GM12874 (cell line): ENCODE measurements around the gene FAM180A.

Source experiments
- TF ChIP-seq, protein P1 (sequence below): IDR thresholded peaks from 2 replicates; pipeline ENCODE4 v1.5.1; 2011; ENCODE audit warnings: low read depth, mild to moderate bottlenecking, control low read depth, low read length, moderate library complexity; ENCODE audit not compliant: insufficient read depth

The FAM180A gene

DNA sequence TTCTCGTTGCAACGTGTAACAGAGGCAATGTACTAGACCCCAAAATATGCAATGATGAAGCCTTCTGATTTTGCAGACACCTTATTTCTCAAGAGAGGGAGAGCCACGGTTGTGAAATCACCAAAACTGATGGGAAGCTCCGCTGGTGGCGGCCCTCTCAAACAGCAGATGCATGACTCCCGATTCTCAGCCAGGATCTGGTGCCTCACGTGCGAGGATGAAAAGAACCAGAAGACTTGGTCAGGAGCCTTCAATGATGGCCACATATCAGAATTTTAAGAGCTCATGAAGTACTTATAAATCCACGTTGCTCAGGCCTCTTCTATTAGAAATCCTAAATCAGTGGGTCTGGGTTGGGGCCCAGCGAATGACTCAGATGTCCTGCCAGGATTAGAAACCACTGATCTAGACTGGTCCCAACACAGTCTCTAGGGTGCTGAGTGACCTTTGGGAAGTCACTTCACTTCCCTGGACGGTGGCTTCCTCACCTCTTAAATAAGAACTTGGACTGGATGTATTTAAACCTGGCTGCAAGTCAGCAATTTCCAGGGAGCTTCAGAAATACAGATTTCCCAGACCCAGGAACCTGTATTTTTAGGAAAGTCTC lies 41.9 kb upstream of the FAM180A start:
- TF ChIP-seq, protein P1, sequence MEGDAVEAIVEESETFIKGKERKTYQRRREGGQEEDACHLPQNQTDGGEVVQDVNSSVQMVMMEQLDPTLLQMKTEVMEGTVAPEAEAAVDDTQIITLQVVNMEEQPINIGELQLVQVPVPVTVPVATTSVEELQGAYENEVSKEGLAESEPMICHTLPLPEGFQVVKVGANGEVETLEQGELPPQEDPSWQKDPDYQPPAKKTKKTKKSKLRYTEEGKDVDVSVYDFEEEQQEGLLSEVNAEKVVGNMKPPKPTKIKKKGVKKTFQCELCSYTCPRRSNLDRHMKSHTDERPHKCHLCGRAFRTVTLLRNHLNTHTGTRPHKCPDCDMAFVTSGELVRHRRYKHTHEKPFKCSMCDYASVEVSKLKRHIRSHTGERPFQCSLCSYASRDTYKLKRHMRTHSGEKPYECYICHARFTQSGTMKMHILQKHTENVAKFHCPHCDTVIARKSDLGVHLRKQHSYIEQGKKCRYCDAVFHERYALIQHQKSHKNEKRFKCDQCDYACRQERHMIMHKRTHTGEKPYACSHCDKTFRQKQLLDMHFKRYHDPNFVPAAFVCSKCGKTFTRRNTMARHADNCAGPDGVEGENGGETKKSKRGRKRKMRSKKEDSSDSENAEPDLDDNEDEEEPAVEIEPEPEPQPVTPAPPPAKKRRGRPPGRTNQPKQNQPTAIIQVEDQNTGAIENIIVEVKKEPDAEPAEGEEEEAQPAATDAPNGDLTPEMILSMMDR: no peak

DNA sequence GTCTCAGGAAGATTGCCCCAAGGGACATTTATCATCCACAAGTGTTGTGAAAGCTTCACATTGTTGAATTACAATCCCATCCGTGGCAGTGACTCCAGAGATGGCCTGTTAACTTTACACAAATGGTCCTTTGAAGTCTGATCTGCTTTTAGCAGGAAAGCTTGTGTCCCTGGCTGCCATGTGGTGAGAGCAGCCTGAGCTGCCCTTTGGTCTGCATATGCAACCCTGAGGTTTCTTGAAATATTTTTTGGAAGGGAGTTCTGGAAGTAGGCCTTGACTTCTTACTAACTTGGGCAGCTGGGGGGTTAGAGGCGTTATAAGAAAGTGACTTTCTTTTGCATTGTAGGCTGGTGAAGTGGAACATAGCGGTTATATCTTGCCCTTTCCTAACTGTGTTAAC lies 41.3 kb upstream of the FAM180A start:
- TF ChIP-seq, protein P1: no peak

DNA sequence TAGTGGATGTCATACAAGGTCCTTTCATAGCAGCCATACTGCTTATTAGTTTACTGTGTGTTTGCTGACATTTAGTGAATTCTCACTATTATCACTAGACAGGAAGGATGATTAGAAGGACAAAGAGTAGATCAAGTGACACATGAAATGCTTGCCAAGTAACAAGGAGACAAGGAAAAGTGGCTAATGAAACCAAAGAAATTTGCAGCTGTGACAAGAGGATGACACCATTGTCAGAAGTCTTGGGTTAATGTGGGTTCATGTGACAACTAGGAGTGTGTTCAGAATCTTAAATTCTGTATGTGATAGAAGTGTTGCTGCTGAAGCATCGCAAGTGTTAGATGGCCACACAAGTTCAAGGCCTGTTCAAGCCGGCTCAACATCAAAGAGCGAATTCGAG lies 40.8 kb upstream of the FAM180A start:
- TF ChIP-seq, protein P1: no peak

DNA sequence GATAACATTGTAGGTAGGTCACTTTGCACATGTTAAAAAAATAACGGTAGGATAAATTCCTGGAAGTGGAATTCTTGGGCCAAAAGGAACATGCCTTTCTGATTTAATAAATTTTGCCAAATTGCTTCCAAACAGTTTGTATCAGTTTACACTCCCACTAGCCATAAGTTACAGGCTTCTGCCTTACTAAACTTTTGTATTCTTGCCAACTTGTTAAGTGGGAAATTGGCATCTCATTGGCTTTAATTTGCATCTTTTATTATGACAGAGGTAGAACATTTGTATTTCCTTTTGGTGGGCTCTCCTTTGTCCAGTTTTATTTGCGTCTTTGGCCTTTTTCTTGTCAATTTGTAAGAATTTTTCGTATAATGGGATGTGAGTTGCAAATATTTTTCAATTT lies 38.3 kb upstream of the FAM180A start:
- TF ChIP-seq, protein P1: no peak

DNA sequence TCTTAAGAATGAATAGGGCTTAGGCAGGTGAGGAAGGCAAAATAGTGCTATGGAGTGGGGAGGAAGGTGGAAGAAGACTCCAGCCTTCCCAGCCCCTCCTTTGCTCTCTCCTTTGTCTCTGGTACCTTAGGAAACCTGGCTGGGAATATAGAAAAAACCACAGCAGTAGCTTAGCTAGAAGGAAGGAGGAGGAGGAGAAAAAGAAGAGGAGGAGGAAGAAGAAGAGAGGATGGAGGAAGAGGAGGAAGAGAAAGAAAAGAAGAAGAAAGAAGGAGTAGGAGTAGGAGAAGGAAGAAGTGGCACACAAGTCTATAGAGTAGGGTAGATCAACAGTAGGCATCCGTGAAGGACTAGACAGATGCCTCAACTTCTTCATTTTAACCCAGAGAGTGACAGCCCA lies 36.5 kb upstream of the FAM180A start:
- TF ChIP-seq, protein P1: no peak

DNA sequence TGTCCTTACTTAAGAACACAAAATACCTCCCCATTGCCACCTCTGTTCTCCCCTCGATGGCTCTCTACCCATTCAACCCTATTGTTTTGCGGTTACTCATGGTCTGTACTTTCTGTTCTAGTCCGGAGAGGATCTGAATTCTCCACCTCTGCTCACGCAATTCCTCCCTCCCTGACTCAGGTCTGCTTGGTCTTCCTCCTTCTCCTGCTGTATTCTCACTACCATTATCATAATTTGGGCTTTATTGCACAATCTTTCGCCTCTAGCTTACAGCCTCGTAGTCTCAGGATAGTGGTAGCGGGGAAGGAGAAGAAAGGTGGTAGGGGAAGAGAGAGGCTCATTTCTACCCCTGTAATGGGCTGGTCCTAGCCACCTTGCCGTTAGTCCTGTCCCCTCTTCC lies 35.4 kb upstream of the FAM180A start:
- TF ChIP-seq, protein P1: no peak

DNA sequence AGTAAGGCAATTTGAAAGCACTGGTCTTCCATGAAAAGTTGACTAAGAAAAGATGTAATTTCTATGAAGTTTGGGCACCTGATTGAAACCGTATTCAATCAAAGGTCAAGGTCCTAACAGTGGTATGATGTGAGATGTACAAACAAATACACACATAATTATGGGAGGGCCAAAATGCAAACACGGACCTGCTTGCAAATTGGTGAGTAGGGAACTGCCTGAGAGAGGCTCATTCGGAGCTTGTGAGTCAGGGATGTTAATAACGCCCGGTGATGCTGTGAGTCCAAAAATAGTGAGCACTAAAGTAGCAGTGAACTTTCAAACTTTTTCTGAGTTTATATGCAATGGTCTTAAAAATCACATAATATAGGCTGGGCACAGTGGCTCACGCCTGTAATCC lies 34.2 kb upstream of the FAM180A start:
- TF ChIP-seq, protein P1: no peak

DNA sequence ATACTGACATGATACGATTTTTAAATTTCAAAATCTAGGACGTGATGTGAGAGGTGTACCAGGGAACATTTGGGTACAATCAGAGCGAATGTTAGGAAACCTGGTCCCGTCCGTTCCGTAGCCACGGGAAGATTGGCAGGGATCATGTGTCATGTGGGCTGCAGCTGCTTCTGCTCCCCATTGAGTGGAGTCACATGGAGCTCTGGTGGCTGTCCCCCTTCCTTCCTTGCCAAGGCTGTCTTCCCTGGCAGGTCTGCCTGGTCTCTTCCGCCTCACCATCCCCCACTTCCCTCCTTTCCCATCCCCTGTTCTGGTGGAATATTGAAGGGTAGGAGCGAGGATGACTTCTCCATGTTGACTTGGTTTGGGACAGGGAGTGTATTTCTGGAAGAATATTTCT lies 33.8 kb upstream of the FAM180A start:
- TF ChIP-seq, protein P1: no peak
